Brain microvascular endothelial cell (primary cell): ENCODE results near the gene RASA1.
A peak's percentile ranks its signal among the peaks of the same experiment; 100 is the strongest.

Experiments used
- DNase-seq: peaks from one replicate; pipeline ENCODE4 v3.0.0-alpha.2; 2020
- H3K27ac ChIP-seq: fragments of 250-450 bp; sonication (Bioruptor Pico); 2 replicates; pipeline ENCODE4 v1.5.1; 2020; ENCODE audit warnings: mild to moderate bottlenecking, moderate library complexity
- H3K27me3 ChIP-seq: fragments of 250-450 bp; sonication (Bioruptor Pico); replicated peaks from 2 replicates; pipeline ENCODE4 v1.5.1; 2020; ENCODE audit warnings: mild to moderate bottlenecking
- H3K36me3 ChIP-seq: fragments of 250-450 bp; sonication (Bioruptor Pico); replicated peaks from 2 replicates; pipeline ENCODE4 v1.5.1; 2020; ENCODE audit warnings: mild to moderate bottlenecking
- H3K4me3 ChIP-seq: 2 replicates; pipeline ENCODE4 v1.5.1; 2011; ENCODE audit warnings: low read depth, mild to moderate bottlenecking, control low read depth, low read length, moderate library complexity
- CTCF ChIP-seq: IDR thresholded peaks from 2 replicates; pipeline ENCODE4 v1.5.1; 2011; ENCODE audit warnings: low read depth, mild to moderate bottlenecking, moderate library complexity, low read length, control low read depth, inconsistent platforms; ENCODE audit errors: missing control alignments
- in situ Hi-C: cut with HindIII; loops from 2 replicates; pipeline ENCODE4 v1.10.0; 2017; ENCODE audit warnings: low sequenced_read_pairs, low pct_ligation_motif_present

The RASA1 gene

DNA sequence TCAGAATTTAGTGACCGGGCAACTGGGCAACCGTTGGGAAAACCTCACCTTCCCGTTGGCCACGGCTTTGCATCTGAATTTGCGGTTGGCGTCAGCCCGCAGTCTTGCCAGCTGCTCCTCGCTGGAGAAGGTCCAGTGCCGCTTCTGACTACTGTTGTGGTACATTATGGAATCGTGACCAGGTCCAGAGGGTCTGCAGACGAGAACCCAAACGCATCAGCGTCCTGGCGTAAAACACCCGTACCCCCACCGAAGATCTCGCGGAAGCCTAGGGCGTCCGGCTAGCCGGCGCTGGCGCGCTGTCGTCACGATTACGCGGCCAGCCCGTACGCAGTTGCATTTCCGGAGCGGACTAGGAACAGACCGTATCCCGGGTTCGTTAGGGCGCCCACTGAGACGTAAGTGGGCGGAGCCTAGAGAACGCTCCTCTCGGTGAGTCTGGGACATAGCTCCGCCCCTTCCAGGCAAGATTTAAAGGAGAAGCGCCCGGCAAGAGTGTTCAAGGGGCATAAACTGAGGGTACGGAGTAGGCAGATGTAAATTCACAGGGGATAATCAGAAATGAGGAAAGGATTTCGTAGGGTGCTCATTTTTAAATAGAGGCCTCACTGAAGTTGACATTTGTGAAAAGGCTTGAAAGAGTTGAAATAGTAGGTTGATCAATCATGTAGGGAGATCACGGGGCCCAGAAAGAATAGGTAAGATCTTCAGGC, 145.1 kb downstream of the RASA1 start, which contains the start of gene CCNH:
Gene CCNH (minus strand): TSS at position 301 of the 713 bp plus-strand sequence. CDS start 136 bp downstream, at position 165.
- Histone ChIP-seq H3K27ac (peak within 1 kb of the TSS; percentile 93), H3K27me3 (no peaks in the 10 kb centered on the region), H3K4me3 (peak within 1 kb of the TSS; percentile 96), H3K36me3 (peaks cover 20% of the 10 kb centered on the region)
- peak; percentile 99 for DNase-seq
- no peak for TF ChIP-seq CTCF
- in situ Hi-C loops: no loop called here

- peak overlapping the region; percentile 93 for H3K27ac ChIP-seq
- TF ChIP-seq CTCF: no peak
Observed at GRCh38 chr5:87413343-87413645, 145.6 kb downstream of the RASA1 start.

DNA sequence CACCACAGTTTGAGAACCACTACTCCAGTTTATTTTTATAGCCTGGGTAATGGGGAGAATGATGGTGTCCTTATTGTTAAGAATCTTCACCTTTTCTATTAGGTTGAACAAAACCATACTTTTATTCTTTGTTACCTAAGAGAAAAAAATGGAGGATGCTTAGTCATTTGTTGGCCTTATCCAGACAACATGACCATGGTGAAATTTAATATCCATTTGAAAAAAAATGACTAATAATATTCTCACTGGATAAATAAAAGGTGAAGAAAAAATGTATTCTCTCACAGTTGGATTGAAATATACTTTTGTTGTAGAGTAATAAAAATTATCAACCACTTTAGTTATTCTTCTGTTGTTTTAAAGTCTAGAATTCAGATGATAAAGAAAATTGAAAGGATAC, 150.8 kb downstream of the RASA1 start:
- Histone ChIP-seq H3K27ac (no peak overlapping the region), H3K4me3 (no peak overlapping the region), H3K36me3 (no peaks in the 10 kb centered on the region), H3K27me3 (no peaks in the 10 kb centered on the region)
- in situ Hi-C loops: no loop called here
- TF ChIP-seq CTCF: no peak
- no peak for DNase-seq

More at GRCh38 chr5:87413343-87413645, 145.6 kb downstream of the RASA1 start:
- no peak for DNase-seq
- Histone ChIP-seq H3K36me3 (peaks cover 16% of the 10 kb centered on the region), H3K4me3 (peak overlapping the region; percentile 96), H3K27me3 (no peaks in the 10 kb centered on the region)
- in situ Hi-C loops: no loop called here

DNA sequence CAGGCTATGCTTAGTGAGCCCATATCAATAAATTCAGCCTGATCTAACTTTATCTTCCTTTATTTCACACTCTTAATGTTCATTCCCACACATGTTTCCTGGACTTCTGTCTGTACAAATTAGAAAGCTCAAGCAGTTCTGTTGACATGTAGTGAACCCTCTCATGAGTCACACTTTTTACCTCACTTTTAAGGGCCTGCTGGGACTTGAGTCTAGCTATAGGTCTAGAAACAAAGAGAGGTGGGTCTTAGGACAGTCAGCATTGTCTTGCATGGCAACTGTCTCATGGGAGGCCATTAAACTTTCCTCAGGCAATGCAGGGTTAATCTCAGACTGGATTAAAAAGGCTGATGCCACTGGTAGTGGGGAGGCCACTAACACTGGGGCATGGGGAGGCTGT, 153.6 kb downstream of the RASA1 start:
- Histone ChIP-seq H3K4me3 (no peak overlapping the region), H3K27ac (no peak overlapping the region), H3K36me3 (no peaks in the 10 kb centered on the region), H3K27me3 (no peaks in the 10 kb centered on the region)
- DNase-seq: no peak
- in situ Hi-C loops: no loop called here
- no peak for TF ChIP-seq CTCF

- Histone ChIP-seq H3K36me3 (no peaks in the 10 kb centered on the region), H3K4me3 (no peak overlapping the region), H3K27ac (no peak overlapping the region), H3K27me3 (no peaks in the 10 kb centered on the region)
- in situ Hi-C loops: no loop called here
- DNase-seq: no peak
- TF ChIP-seq CTCF: no peak
Observed at GRCh38 chr5:87423755-87424154, 156.1 kb downstream of the RASA1 start.
